CD4-positive, alpha-beta memory T cell (primary cell): Measurements from ENCODE around the gene TUBGCP6. TPM values are rescaled to one million over a fixed set of nuclear protein-coding genes. Genes with fewer than 3 reads are reported as not detected.

Source experiments
- CTCF ChIA-PET: fragments of 350-600 bp; sonication (Branson Sonifier 250); formaldehyde crosslinking; loops from one replicate; lab custom pipeline; 2021; ENCODE audit warnings: inconsistent platforms; ENCODE audit not compliant: partially characterized antibody; lab: Charles Lee
- POLR2A ChIA-PET: fragments of 350-600 bp; sonication (Branson Sonifier 250); formaldehyde crosslinking; loops from one replicate; lab custom pipeline; 2021; ENCODE audit not compliant: partially characterized antibody; lab: Charles Lee
- DNase-seq, 5 donors: peaks; one replicate each; pipeline versions ENCODE4 v3.0.0 to v3.0.0-alpha.2; 2020 to 2022; ENCODE audit warnings: mixed read lengths in 1 of 5
- H3K27ac ChIP-seq: one replicate; pipeline ENCODE4 v1.7.0; 2013; ENCODE audit warnings: low read depth, low read length
- H3K27me3 ChIP-seq: 2 replicates; pipeline ENCODE4 v1.7.0; 2013; ENCODE audit warnings: mild to moderate bottlenecking, low read length, moderate library complexity; ENCODE audit not compliant: insufficient read depth
- H3K36me3 ChIP-seq: 2 replicates; pipeline ENCODE4 v1.7.0; 2013; ENCODE audit warnings: mild to moderate bottlenecking, low read length, moderate library complexity; ENCODE audit not compliant: insufficient read depth
- H3K4me1 ChIP-seq: 2 replicates; pipeline ENCODE4 v1.7.0; 2013; ENCODE audit warnings: mild to moderate bottlenecking, low read length, moderate library complexity; ENCODE audit not compliant: insufficient read depth
- H3K4me3 ChIP-seq, 2 donors: one replicate each; pipeline ENCODE4 v1.7.0; 2013; ENCODE audit warnings: low read length in 2 of 2, mild to moderate bottlenecking in 1 of 2
- H3K9me3 ChIP-seq, 2 donors: one replicate each; pipeline ENCODE4 v1.7.0; 2013; ENCODE audit warnings: low read length in 2 of 2, control low read depth in 1 of 2; ENCODE audit not compliant: control insufficient read depth in 1 of 2
- H3K27ac Mint-ChIP-seq, 7 donors: one replicate each; pipeline ENCODE4 v1.8.0; 2020 to 2021; ENCODE audit warnings: mixed read lengths in 7 of 7, mild to moderate bottlenecking in 6 of 7, inconsistent platforms in 3 of 7, moderate library complexity in 3 of 7
- H3K27me3 Mint-ChIP-seq, 2 donors: one replicate each; pipeline ENCODE4 v1.8.0; 2020 to 2021; ENCODE audit warnings: mixed read lengths in 2 of 2
- H3K36me3 Mint-ChIP-seq, 2 donors: one replicate each; pipeline ENCODE4 v1.8.0; 2020 to 2021; ENCODE audit warnings: mixed read lengths in 2 of 2, inconsistent platforms in 1 of 2, mild to moderate bottlenecking in 1 of 2
- H3K4me1 Mint-ChIP-seq, 4 donors: one replicate each; pipeline ENCODE4 v1.8.0; 2020 to 2021; ENCODE audit warnings: mixed read lengths in 4 of 4, mild to moderate bottlenecking in 1 of 4
- H3K4me3 Mint-ChIP-seq, 8 donors: one replicate each; pipeline ENCODE4 v1.8.0; 2020 to 2021; ENCODE audit warnings: mixed read lengths in 8 of 8, mild to moderate bottlenecking in 7 of 8, moderate library complexity in 6 of 8, inconsistent platforms in 3 of 8
- H3K9me3 Mint-ChIP-seq, 8 donors: one replicate each; pipeline ENCODE4 v1.8.0; 2020 to 2021; ENCODE audit warnings: mixed read lengths in 8 of 8, mild to moderate bottlenecking in 5 of 8, inconsistent platforms in 3 of 8, moderate library complexity in 1 of 8
- intact Hi-C: fragments of 100-400 bp; cut with micrococcal nuclease; formaldehyde crosslinking; loops from one replicate; pipeline ENCODE4 v1.15.1; 2023
- polyA plus RNA-seq, 2 donors: library from polyadenylated mRNA; unstranded; fragments of 300-500 nt; fragmentation: Illumina TruSeq; gene quantifications; one replicate each; pipeline ENCODE4 v1.2.3, GENCODE V29; 2021
- total RNA-seq, 2 experiments: library from RNA; stranded (reverse); gene quantifications; one replicate each; pipeline ENCODE4 v1.2.3, GENCODE V29; 2021

TUBGCP6 gene
- total and polyA plus RNA-seq, 4 experiments from 2014 or later: 16.5 to 133 (median 76.2) TPM

DNA sequence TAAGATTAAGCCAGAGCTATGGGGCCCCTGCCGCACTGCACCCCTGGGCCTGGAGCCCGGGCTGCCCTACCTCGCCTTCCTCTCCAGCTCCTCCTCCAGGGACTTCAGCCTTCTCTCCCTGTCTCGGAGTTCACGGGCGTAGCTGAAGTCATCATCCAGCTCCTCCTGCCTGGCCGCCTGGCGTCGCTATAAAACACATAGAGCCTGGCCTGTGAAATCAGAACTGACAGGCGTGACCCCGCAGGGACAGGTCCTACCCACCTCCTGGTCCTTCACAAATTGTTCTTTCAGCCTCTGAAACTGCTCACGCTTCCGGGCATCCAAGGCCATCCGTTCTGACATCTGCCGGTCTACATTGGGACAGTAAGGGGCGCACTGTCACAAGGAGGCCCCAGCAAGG lies 20.8 kb downstream of the TUBGCP6 start:
- peaks cover 10 to 52% of the 10 kb centered on the region in 2 donors for H3K36me3 Mint-ChIP-seq
- DNase-seq: no peak
- H3K4me3 Mint-ChIP-seq: no peak overlapping the region
- H3K27ac Mint-ChIP-seq: peak overlapping the region in 1 of 7 donors; percentile 55
- Histone ChIP-seq H3K4me3 (no peak overlapping the region), H3K27me3 (no peaks in the 10 kb centered on the region), H3K9me3 (no peaks in the 10 kb centered on the region), H3K36me3 (peaks cover 53% of the 10 kb centered on the region), H3K4me1 (no peaks in the 10 kb centered on the region), H3K27ac (no peak overlapping the region)
- H3K27me3 Mint-ChIP-seq: no peaks in the 10 kb centered on the region
- CTCF ChIA-PET: interaction anchor here (1.1 kb wide), 1 partner anchor 18 kb away, joined by 3 read pairs; no protein-coding TSS in a partner anchor
- peaks cover 0 to 3% (median under 1%) of the 10 kb centered on the region in 4 donors for H3K4me1 Mint-ChIP-seq
- POLR2A ChIA-PET: no interaction called here
- intact Hi-C loops: no loop called here
- H3K9me3 Mint-ChIP-seq: peaks cover 0 to 4% (median 0%) of the 10 kb centered on the region in 8 donors

DNA sequence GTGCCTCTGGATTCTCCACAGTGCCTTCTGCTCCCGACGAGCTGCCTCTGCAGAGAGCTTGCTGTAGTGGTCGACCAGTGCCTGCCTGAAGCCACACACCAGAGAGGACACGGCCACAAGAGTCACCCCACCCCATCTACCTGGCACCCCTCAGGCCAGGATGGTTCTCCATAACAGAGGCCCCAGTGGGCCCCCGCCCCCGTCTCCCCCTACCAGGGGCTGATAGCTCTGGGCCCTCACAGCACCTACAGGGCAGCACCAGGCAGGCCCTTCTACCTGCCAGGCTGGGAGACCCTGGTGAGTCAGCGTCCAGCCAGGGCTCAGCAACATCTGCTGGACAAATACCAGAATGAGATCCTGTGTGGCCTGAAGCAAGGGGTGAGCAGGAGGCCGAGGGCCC lies 22.3 kb downstream of the TUBGCP6 start:
- Histone ChIP-seq H3K36me3 (peaks cover 48% of the 10 kb centered on the region), H3K27ac (no peak overlapping the region), H3K4me3 (no peak overlapping the region), H3K27me3 (no peaks in the 10 kb centered on the region), H3K4me1 (no peaks in the 10 kb centered on the region), H3K9me3 (no peaks in the 10 kb centered on the region)
- DNase-seq: no peak
- CTCF ChIA-PET: no interaction called here
- POLR2A ChIA-PET: no interaction called here
- H3K27ac Mint-ChIP-seq: no peak overlapping the region
- peaks cover 0 to 3% (median under 1%) of the 10 kb centered on the region in 4 donors for H3K4me1 Mint-ChIP-seq
- H3K4me3 Mint-ChIP-seq: no peak overlapping the region
- intact Hi-C loops: no loop called here
- peaks cover 0 to 3% (median 0%) of the 10 kb centered on the region in 8 donors for H3K9me3 Mint-ChIP-seq
- H3K27me3 Mint-ChIP-seq: no peaks in the 10 kb centered on the region
- peaks cover 10 to 55% of the 10 kb centered on the region in 2 donors for H3K36me3 Mint-ChIP-seq

- no peak overlapping the region for H3K27ac ChIP-seq
- H3K9me3 Mint-ChIP-seq: peaks cover 0 to 3% (median 0%) of the 10 kb centered on the region in 8 donors
- CTCF ChIA-PET: no interaction called here
- no peak overlapping the region for H3K4me3 ChIP-seq
- no peaks in the 10 kb centered on the region for H3K4me1 ChIP-seq
- no peak overlapping the region for H3K27ac Mint-ChIP-seq
- H3K4me1 Mint-ChIP-seq: peaks cover 0 to 3% (median under 1%) of the 10 kb centered on the region in 4 donors
- intact Hi-C loops: no loop called here
- peaks cover 13 to 52% of the 10 kb centered on the region in 2 donors for H3K36me3 Mint-ChIP-seq
- H3K36me3 ChIP-seq: peaks cover 52% of the 10 kb centered on the region
- POLR2A ChIA-PET: no interaction called here
- no peak overlapping the region for H3K4me3 Mint-ChIP-seq
- H3K27me3 Mint-ChIP-seq: no peaks in the 10 kb centered on the region
- no peaks in the 10 kb centered on the region for H3K27me3 ChIP-seq
- H3K9me3 ChIP-seq: no peaks in the 10 kb centered on the region
- peak in 1 of 5 donors; percentile 28 for DNase-seq
These were observed 23.2 kb downstream of the TUBGCP6 start for GRCh38 chr22:50221410-50222300.

DNA sequence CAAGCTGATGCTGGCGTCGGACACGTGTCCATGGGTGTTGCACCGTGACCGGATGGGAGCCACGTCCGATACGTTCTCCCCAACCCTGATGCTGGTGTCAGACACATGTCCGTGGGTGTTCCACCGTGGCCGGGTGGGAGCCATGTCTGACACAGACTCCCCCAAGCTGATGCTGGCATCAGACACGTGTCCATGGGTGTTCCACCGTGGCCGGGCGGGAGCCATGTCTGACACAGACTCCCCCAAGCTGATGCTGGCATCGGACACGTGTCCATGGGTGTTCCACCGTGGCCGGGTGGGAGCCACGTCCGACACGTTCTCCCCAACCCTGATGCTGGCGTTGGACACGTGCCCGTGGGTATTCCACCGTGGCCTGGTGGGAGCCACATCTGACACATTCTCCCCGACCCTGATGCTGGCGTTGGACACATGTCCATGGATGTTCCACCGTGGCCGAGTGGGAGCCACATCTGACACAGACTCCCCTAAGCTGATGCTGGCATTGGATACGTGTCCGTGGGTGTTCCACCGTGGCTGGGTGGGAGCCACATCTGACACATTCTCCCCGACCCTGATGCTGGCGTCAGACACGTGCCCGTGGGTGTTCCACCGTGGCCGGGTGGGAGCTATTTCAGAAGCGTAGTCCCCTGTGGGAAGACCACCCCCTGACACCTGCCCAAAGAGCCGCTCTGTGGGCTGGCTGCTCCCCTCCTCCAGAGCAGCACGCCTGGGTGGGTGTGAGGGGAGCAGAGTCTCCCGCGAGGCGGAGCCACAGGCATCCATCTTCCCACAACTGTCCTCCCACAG lies 24.0 kb downstream of the TUBGCP6 start:
- intact Hi-C loops: no loop called here
- ChIA-PET CTCF (no interaction called here), POLR2A (no interaction called here)
- Histone ChIP-seq H3K36me3 (peaks cover 55% of the 10 kb centered on the region), H3K4me1 (no peaks in the 10 kb centered on the region), H3K27ac (no peak overlapping the region), H3K27me3 (no peaks in the 10 kb centered on the region), H3K9me3 (no peaks in the 10 kb centered on the region), H3K4me3 (no peak overlapping the region)
- Mint-ChIP-seq H3K4me3 (no peak overlapping the region), H3K27me3 (no peaks in the 10 kb centered on the region), H3K4me1 (peaks cover 0 to 3% (median under 1%) of the 10 kb centered on the region in 4 donors), H3K36me3 (peaks cover 17 to 53% of the 10 kb centered on the region in 2 donors), H3K9me3 (peaks cover 0 to 3% (median 0%) of the 10 kb centered on the region in 8 donors), H3K27ac (peak overlapping the region in 1 of 7 donors; percentile 41)
- no peak for DNase-seq

DNA sequence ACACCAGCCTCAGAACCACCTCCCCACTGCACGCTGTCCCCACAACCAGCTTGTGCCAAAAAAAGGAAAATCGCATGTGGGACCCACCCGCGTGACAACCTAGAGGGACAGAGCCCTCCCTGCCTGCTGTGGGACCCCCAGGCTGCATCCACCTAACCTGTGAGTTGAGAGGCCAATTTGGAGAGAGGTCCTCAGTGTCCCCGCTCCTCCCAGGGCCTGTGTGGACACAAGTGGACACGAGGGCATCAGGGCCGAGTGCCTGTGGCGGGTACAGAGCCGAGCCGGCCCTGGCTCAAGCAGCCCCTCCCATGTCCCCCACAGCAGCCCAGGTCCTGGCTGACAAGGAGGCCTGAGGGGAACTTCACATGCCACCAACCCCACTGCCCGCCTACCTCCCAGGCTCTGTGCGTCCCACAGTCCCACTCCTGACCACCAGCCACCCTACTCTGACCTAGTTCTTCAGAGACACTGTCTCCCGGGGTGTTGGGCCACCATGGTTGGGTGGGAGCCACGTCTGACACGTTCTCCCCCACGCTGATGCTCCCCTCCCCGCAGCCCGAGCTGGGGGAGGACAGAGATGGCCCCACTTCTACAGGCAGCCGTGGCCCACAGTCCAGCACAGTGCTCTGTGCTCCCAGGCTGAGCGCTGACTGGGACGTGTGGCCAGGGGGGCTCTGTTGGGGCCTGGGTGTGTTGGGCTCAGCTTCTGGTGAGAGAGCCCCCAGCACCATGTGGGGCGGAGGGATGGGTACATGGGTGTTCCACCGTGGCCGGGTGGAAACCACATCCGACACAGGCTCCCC lies 24.8 kb downstream of the TUBGCP6 start:
- H3K4me1 Mint-ChIP-seq: peaks cover 0 to 4% (median 2%) of the 10 kb centered on the region in 4 donors
- H3K27me3 Mint-ChIP-seq: no peaks in the 10 kb centered on the region
- peaks cover 0 to 3% (median 0%) of the 10 kb centered on the region in 8 donors for H3K9me3 Mint-ChIP-seq
- Histone ChIP-seq H3K9me3 (no peaks in the 10 kb centered on the region), H3K27ac (no peak overlapping the region), H3K36me3 (peaks cover 53% of the 10 kb centered on the region), H3K27me3 (no peaks in the 10 kb centered on the region), H3K4me1 (no peaks in the 10 kb centered on the region), H3K4me3 (no peak overlapping the region)
- ChIA-PET CTCF (no interaction called here), POLR2A (no interaction called here)
- peaks cover 16 to 55% of the 10 kb centered on the region in 2 donors for H3K36me3 Mint-ChIP-seq
- intact Hi-C loops: no loop called here
- H3K27ac Mint-ChIP-seq: no peak overlapping the region
- no peak overlapping the region for H3K4me3 Mint-ChIP-seq
- DNase-seq: no peak

- Mint-ChIP-seq H3K36me3 (peaks cover 21 to 56% of the 10 kb centered on the region in 2 donors), H3K4me1 (peaks cover 3 to 9% (median 5%) of the 10 kb centered on the region in 4 donors), H3K27me3 (no peaks in the 10 kb centered on the region), H3K4me3 (peak overlapping the region in 1 of 8 donors; percentile 39), H3K27ac (no peak overlapping the region), H3K9me3 (peaks cover 0 to 3% (median 0%) of the 10 kb centered on the region in 8 donors)
- CTCF ChIA-PET: no interaction called here
- intact Hi-C loops: no loop called here
- Histone ChIP-seq H3K9me3 (no peaks in the 10 kb centered on the region), H3K4me3 (no peak overlapping the region), H3K36me3 (peaks cover 54% of the 10 kb centered on the region), H3K27ac (no peak overlapping the region), H3K4me1 (no peaks in the 10 kb centered on the region), H3K27me3 (no peaks in the 10 kb centered on the region)
- DNase-seq: no peak
- POLR2A ChIA-PET: interaction anchor here (0.8 to 1.2 kb wide), 2 partner anchors 9 to 29 kb away, joined by 3 read pairs; no protein-coding TSS in a partner anchor
These were observed 25.7 kb downstream of the TUBGCP6 start for GRCh38 chr22:50218996-50219727.
